OCI-LY3 (cell line): ENCODE measurements around the gene CBR4.

Experiments used
- EZH2phosphoT487 ChIP-seq: fragments of 200-600 bp; shearing (Covaris generic); IDR thresholded peaks from 2 replicates; pipeline ENCODE4 v1.6.1; 2018; ENCODE audit warnings: antibody characterized with exemption, mixed run types, low read depth
- TF ChIP-seq, protein P1 (sequence below): fragments of 200-600, 300-600 bp; sonication (generic); IDR thresholded peaks from 2 replicates; pipeline ENCODE4 v1.5.1; 2014; ENCODE audit warnings: antibody characterized with exemption, low read length, low read depth

DNA sequence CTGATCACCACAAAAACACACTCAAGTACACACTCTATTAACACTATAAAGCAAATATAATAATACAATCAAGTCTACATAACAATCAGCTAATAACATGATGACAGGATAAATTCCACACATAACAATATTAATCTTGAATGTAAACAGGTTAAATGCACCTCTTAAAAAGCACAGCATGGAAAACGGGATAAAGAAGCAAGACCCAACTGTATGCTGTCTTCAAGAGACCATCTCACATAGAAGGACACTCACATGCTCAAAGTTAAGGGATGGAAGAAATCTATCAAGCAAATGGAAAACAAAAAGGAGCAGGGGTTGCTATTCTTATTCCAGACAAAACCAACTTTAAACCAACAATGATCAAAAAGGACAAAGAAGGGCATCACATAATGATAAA is 28.1 kb downstream of the CBR4 start:
- TF ChIP-seq, protein P1, sequence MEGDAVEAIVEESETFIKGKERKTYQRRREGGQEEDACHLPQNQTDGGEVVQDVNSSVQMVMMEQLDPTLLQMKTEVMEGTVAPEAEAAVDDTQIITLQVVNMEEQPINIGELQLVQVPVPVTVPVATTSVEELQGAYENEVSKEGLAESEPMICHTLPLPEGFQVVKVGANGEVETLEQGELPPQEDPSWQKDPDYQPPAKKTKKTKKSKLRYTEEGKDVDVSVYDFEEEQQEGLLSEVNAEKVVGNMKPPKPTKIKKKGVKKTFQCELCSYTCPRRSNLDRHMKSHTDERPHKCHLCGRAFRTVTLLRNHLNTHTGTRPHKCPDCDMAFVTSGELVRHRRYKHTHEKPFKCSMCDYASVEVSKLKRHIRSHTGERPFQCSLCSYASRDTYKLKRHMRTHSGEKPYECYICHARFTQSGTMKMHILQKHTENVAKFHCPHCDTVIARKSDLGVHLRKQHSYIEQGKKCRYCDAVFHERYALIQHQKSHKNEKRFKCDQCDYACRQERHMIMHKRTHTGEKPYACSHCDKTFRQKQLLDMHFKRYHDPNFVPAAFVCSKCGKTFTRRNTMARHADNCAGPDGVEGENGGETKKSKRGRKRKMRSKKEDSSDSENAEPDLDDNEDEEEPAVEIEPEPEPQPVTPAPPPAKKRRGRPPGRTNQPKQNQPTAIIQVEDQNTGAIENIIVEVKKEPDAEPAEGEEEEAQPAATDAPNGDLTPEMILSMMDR: no peak
- TF ChIP-seq EZH2phosphoT487: no peak
